Measurements from ENCODE around the gene PDPN. TPM values are rescaled to one million over a fixed set of nuclear protein-coding genes. Genes with fewer than 3 reads are reported as not detected.
A peak's percentile ranks its signal among the peaks of the same experiment; 100 is the strongest.

The PDPN gene
- total RNA-seq, 1 donor from 2014 or later: 59.2 TPM

- H3K9me3 ChIP-seq (ENCODE audit: insufficient read depth, low read depth, low read length): no peaks in the 10 kb centered on the region
- peaks cover 17% of the 10 kb centered on the region for H3K4me1 ChIP-seq (ENCODE audit: insufficient read depth, low read length)
- H3K9ac ChIP-seq (ENCODE audit: low read length): peak overlapping the region; percentile 24
- DNase-seq (ENCODE audit: low read depth) (no peak), FAIRE-seq (no peak)
- Mint-ChIP-seq H3K27me3 (ENCODE audit: low read depth, unreplicated experiment) (no peaks in the 10 kb centered on the region), H3K4me3 (ENCODE audit: unreplicated experiment) (no peak overlapping the region), H3K4me1 (ENCODE audit: low read depth, unreplicated experiment) (peaks cover 13% of the 10 kb centered on the region), H3K36me3 (ENCODE audit: low read depth, unreplicated experiment) (peaks cover 15% of the 10 kb centered on the region), H3K9me3 (ENCODE audit: unreplicated experiment) (no peaks in the 10 kb centered on the region), H3K27ac (ENCODE audit: unreplicated experiment) (no peak overlapping the region)
- H3K27ac ChIP-seq (ENCODE audit: low read depth, low read length): peak overlapping the region; percentile 42
- H3K36me3 ChIP-seq (ENCODE audit: insufficient read depth, low read length): no peaks in the 10 kb centered on the region
- H3K79me2 ChIP-seq (ENCODE audit: insufficient read depth, low read length): no peaks in the 10 kb centered on the region
- peak overlapping the region; percentile 16 for H3K4me2 ChIP-seq (ENCODE audit: low read length)
- H4K20me1 ChIP-seq (ENCODE audit: insufficient read depth, low read length): peaks cover 5% of the 10 kb centered on the region
- H3K27me3 ChIP-seq (ENCODE audit: insufficient read depth, low read length): no peaks in the 10 kb centered on the region
- no peak for TF ChIP-seq CTCF (IDR thresholded peaks at IDR 0.05; ENCODE audit: insufficient read depth, low read depth, low read length)
- no peak for TF ChIP-seq EZH2 (IDR thresholded peaks at IDR 0.05; ENCODE audit: insufficient read depth, low read length)
- no peak overlapping the region for H3K4me3 ChIP-seq (ENCODE audit: insufficient read depth, low read depth, low read length)
- no peak overlapping the region for H2AFZ ChIP-seq (ENCODE audit: low read depth, low read length)
These were observed 21.1 kb downstream of the PDPN start for GRCh38 chr1:13604721-13605120.

DNA sequence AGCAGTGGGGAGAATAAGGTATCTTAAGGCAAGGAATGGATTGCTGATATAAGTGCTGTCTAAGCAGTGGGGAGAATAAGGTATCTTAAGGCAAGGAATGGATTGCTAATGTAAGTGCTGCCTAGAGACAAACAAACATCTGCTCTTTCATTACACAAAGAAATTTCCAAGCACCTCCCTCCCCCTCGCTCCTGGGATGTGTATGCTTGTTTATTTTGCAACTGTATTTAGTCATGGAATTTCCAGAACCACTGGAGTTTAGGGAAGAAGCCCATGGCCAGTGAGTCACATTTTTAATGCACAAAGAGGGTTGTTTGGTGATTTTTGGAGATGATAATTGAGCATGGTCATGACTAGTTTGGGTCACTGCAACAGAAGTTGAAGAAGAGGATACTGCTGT is 21.5 kb downstream of the PDPN start:
- Mint-ChIP-seq H3K9me3 (ENCODE audit: unreplicated experiment) (no peaks in the 10 kb centered on the region), H3K4me1 (ENCODE audit: low read depth, unreplicated experiment) (peaks cover 13% of the 10 kb centered on the region), H3K36me3 (ENCODE audit: low read depth, unreplicated experiment) (peaks cover 17% of the 10 kb centered on the region), H3K27me3 (ENCODE audit: low read depth, unreplicated experiment) (no peaks in the 10 kb centered on the region), H3K4me3 (ENCODE audit: unreplicated experiment) (no peak overlapping the region), H3K27ac (ENCODE audit: unreplicated experiment) (no peak overlapping the region)
- no peaks in the 10 kb centered on the region for H3K36me3 ChIP-seq (ENCODE audit: insufficient read depth, low read length)
- no peaks in the 10 kb centered on the region for H3K9me3 ChIP-seq (ENCODE audit: insufficient read depth, low read depth, low read length)
- peak overlapping the region; percentile 42 for H3K27ac ChIP-seq (ENCODE audit: low read depth, low read length)
- no peak overlapping the region for H2AFZ ChIP-seq (ENCODE audit: low read depth, low read length)
- H3K4me1 ChIP-seq (ENCODE audit: insufficient read depth, low read length): peaks cover 13% of the 10 kb centered on the region
- no peaks in the 10 kb centered on the region for H3K27me3 ChIP-seq (ENCODE audit: insufficient read depth, low read length)
- FAIRE-seq (no peak), DNase-seq (ENCODE audit: low read depth) (peak; percentile 89)
- H3K4me2 ChIP-seq (ENCODE audit: low read length): peak overlapping the region; percentile 16
- no peak overlapping the region for H3K4me3 ChIP-seq (ENCODE audit: insufficient read depth, low read depth, low read length)
- no peaks in the 10 kb centered on the region for H3K79me2 ChIP-seq (ENCODE audit: insufficient read depth, low read length)
- H3K9ac ChIP-seq (ENCODE audit: low read length): peak overlapping the region; percentile 24
- H4K20me1 ChIP-seq (ENCODE audit: insufficient read depth, low read length): peaks cover 5% of the 10 kb centered on the region
- TF ChIP-seq CTCF (IDR thresholded peaks at IDR 0.05; ENCODE audit: insufficient read depth, low read depth, low read length): no peak
- TF ChIP-seq EZH2 (IDR thresholded peaks at IDR 0.05; ENCODE audit: insufficient read depth, low read length): no peak

DNA sequence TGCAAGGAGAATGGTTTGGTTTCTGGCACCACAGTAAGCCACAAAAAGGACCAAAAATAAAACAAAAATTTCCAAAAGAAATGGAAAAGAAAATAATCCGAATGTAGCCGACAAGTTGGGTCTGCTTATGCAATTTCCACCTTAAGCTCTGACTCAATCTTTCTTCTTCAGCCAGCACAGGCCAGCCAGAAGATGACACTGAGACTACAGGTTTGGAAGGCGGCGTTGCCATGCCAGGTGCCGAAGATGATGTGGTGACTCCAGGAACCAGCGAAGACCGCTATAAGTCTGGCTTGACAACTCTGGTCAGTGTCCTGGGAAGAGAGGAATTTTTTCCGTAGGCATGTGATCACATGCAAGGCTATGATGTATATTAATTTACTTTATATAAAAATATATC is 23.4 kb downstream of the PDPN start:
- H3K27ac ChIP-seq (ENCODE audit: low read depth, low read length): no peak overlapping the region

More for the DNA sequence above, 23.4 kb downstream of the PDPN start:
- H3K9ac ChIP-seq (ENCODE audit: low read length): no peak overlapping the region
- H3K27me3 ChIP-seq (ENCODE audit: insufficient read depth, low read length): no peaks in the 10 kb centered on the region
- H3K36me3 Mint-ChIP-seq (ENCODE audit: low read depth, unreplicated experiment): peaks cover 20% of the 10 kb centered on the region
- H2AFZ ChIP-seq (ENCODE audit: low read depth, low read length): no peak overlapping the region
- H3K4me3 ChIP-seq (ENCODE audit: insufficient read depth, low read depth, low read length): no peak overlapping the region
- H3K4me1 Mint-ChIP-seq (ENCODE audit: low read depth, unreplicated experiment): peaks cover 13% of the 10 kb centered on the region
- H3K36me3 ChIP-seq (ENCODE audit: insufficient read depth, low read length): no peaks in the 10 kb centered on the region
- H3K79me2 ChIP-seq (ENCODE audit: insufficient read depth, low read length): no peaks in the 10 kb centered on the region
- no peak for DNase-seq (ENCODE audit: low read depth)
- H3K4me2 ChIP-seq (ENCODE audit: low read length): no peak overlapping the region
- no peak overlapping the region for H3K27ac Mint-ChIP-seq (ENCODE audit: unreplicated experiment)
- H3K27me3 Mint-ChIP-seq (ENCODE audit: low read depth, unreplicated experiment): no peaks in the 10 kb centered on the region
- peaks cover 13% of the 10 kb centered on the region for H3K4me1 ChIP-seq (ENCODE audit: insufficient read depth, low read length)
- peaks cover 2% of the 10 kb centered on the region for H3K9me3 Mint-ChIP-seq (ENCODE audit: unreplicated experiment)
- H3K4me3 Mint-ChIP-seq (ENCODE audit: unreplicated experiment): no peak overlapping the region
- no peaks in the 10 kb centered on the region for H4K20me1 ChIP-seq (ENCODE audit: insufficient read depth, low read length)
- TF ChIP-seq EZH2 (IDR thresholded peaks at IDR 0.05; ENCODE audit: insufficient read depth, low read length): no peak
- no peak for TF ChIP-seq CTCF (IDR thresholded peaks at IDR 0.05; ENCODE audit: insufficient read depth, low read depth, low read length)
- no peak for FAIRE-seq
- no peaks in the 10 kb centered on the region for H3K9me3 ChIP-seq (ENCODE audit: insufficient read depth, low read depth, low read length)
